Adipose tissue (tissue), 3 donors: ENCODE measurements around the gene FN1. TPM values are rescaled to one million over a fixed set of nuclear protein-coding genes. Genes with fewer than 3 reads are reported as not detected.

Source experiments
- H3K27ac ChIP-seq: one replicate; pipeline ENCODE4 v1.5.1; 2013; ENCODE audit warnings: low read depth, low read length
- WGBS, 3 donors: extraction: QIAGEN DNeasy Blood & Tissue Kit; methylation state at CpG; one replicate each; pipeline ENCODE4 v1.1.7; 2013; 5-methylcytosine and 5-hydroxymethylcytosine counted together
- polyA plus RNA-seq, 3 donors: library from polyadenylated mRNA; stranded (reverse); fragments of 200-250 nt; gene quantifications; one replicate each; pipeline ENCODE4 v1.2.3, GENCODE V29; 2013
- donor health status: healthy with polysubstance abuse.
- donor health status: Bipolar disorder and iron deficiency.
- donor health status: healthy.

The FN1 gene
- polyA plus RNA-seq, 3 donors, result 19.0 to 76.8 (median 51.9) TPM

DNA sequence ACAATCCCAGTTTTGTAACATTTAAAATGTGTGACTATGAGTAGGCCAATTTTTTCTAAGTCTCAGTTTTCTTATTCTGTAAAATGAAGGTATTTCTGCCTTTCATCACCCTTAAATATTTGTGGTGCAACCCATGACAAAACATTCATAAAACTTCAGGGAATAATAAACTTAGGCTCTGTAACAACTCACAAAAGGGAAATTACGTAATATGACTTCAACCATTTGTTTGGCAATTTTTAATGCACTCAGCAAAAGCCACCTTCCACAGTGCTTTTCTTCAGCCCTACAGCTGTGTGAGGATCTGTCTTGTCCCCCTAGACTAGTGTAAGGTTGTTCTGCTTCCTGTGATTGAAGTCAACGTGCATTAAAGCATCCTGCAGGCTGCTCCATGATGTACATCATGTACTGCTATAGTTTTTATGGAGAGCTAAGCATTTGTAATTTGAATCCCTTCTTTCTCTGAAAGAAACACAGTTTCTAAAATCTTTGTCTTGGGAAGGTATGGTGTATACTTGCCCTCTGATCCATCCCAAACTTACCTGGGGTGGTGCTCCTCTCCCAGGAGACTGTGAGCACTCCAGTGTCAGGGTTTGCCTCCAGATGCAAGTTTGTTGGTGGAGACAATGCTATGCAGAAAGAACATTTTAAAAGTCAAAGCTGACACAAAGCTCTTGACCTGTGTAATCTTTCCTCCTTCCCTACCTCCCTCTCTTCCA, 39.1 kb downstream of the FN1 start:
- no peak overlapping the region for H3K27ac ChIP-seq
- 21 to 68% (median 31%) methylated on average over 2 of the region's 2 CpGs for WGBS, 3 donors

DNA sequence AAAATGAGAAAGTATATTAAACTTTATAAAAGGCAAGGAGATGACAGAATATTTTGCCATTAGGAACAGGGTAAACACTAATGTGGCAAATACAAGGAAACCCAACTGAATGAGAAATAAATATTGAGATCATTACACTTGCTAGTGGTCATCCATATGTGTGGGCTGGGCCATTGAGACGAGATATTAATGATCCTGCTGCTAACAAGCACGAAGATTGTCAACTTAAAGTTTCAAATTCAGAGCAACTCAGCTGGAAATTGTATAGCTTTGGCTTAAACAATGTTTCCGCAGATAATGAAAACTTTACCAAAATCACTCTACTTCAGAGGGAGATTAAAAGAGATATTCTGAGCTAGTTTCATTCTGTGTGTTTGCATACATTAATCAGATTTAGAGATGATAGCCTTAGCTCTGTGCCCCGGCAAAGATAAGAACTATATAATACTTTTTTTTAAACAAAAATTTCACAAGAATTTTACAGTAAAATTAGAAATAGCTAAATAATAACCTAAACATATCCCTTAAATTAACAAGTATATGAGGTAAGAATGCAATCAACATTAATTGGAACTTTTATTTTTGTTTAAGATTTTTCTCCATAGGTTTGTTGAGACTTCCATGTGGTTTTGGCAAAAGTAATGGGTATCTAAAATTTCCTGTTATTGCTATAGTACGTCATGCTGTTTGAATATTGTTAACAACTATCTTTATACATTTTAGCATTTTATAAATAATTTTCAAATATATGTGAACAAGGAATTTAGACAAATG, 40.0 kb downstream of the FN1 start:
- H3K27ac ChIP-seq, result no peak overlapping the region
- WGBS, 3 donors, result 65 to 82% (median 75%) methylated on average over 5 of the region's 5 CpGs

DNA sequence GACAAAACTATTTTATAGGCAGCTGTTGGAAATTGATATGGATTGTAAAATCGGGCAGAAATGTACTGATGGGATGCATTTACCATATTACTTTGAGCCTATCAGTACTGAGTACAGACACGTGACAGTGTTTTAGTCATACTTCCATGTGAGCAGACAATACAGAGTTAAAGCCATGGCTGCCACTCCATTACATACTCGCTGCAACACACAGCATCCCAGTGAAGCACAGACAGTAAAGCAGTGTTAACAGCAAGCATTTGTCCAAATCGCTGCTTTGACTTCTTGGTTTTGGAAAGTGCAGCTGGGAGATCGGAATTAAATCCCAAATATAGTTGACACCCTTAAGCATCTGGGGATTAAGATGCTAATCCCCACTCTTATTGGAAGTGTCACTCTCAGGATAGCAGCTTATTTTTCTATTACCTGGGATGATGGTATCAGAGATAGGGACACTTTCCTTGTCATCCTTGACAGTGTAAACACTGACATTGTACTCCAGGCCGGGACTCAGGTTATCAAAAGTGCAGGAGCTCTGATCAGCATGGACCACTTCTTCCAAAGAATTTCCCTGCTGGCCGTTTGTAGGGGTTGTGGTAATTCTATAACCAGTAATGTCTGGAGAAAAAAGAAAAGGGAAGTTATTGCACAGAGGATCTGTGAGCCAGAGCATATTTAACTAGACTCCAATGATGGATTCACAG, 41.6 kb downstream of the FN1 start:
- 76 to 82% (median 78%) methylated on average over 7 of the region's 7 CpGs for WGBS, 3 donors
- no peak overlapping the region for H3K27ac ChIP-seq

DNA sequence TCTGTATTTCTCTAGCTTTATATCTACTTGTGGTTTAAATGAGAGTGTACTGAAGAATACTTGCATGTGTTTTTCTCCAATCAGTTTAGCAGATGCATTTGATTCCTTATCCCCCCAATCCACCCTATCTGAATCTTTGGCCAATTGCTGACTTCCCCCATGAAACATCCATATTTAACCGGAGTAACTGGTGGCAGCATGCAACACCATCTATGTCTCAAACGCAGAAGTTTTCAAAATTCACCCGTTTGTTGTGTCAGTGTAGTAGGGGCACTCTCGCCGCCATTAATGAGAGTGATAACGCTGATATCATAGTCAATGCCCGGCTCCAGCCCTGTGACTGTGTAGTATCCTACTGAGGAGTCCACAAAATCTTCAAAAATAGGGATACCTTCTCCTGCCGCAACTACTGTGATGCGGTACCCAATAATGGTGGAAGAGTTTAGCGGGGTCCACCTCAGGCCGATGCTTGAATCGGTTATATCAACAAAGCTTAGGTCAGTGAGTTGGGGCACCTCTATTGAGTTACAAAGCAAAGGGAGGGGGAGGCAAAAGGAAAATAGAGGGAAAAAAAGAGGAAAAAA, 43.1 kb downstream of the FN1 start:
- no peak overlapping the region for H3K27ac ChIP-seq
- WGBS, 3 donors, result 93 to 96% (median 94%) methylated on average over 12 of the region's 12 CpGs

DNA sequence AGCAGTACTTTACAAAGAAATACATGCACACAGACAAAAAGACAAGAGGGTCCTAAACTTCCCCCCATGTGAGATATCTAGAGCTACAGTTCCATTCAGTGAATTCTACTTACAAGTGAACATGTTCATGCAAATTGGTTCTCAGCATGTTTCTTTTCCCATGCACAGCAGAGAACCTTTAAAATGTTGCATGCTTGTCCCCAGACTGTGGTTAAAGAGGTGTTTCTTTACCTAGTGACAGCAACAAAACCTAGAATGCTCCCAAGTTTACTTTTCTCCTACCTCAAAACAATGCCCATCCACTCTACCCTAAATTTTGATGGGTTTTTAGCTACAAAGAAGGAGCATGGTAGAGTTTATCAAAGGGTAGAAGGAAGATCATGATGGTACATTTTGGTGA, 43.7 kb downstream of the FN1 start:
- H3K27ac ChIP-seq, result no peak overlapping the region

DNA sequence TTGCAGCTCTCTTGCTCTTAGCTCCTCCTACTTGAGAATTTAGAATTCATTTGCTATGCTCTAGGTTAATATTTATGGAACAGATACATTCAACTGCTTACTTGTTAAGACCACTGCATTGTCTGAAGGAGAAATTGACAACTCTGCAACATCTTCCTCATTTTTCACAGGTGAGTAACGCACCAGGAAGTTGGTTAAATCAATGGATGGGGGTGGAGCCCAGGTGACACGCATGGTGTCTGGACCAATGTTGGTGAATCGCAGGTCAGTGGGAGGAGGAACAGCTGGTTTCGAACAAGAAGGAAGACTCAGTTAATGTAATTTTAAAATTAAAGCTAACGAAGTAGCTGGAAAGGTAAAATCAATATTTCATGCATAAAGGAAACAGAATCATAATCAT, 44.3 kb downstream of the FN1 start:
- 88 to 93% (median 90%) methylated on average over 5 of the region's 5 CpGs for whole genome bisulfite sequencing, 3 donors
- H3K27ac ChIP-seq, result no peak overlapping the region

DNA sequence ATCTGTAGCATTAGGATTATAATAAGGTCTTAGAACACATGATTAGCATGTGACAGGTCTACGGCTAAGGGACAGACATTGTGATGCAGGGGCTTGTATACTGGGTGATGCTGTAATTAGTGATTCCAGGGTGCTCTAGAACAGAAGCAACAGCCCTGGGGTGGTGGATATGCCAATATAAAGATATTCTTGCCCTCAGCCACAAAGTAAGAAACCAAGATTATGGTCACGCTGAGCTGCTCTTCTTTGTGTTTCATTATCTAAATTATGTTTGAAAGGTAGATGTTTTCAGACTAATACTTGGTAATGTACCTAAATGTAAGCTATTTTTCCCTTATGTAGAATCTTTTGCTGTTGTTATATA, 45.3 kb downstream of the FN1 start:
- WGBS, 3 donors, result 92 to 97% (median 96%) methylated on average over 2 of the region's 2 CpGs
- H3K27ac ChIP-seq, result no peak overlapping the region

DNA sequence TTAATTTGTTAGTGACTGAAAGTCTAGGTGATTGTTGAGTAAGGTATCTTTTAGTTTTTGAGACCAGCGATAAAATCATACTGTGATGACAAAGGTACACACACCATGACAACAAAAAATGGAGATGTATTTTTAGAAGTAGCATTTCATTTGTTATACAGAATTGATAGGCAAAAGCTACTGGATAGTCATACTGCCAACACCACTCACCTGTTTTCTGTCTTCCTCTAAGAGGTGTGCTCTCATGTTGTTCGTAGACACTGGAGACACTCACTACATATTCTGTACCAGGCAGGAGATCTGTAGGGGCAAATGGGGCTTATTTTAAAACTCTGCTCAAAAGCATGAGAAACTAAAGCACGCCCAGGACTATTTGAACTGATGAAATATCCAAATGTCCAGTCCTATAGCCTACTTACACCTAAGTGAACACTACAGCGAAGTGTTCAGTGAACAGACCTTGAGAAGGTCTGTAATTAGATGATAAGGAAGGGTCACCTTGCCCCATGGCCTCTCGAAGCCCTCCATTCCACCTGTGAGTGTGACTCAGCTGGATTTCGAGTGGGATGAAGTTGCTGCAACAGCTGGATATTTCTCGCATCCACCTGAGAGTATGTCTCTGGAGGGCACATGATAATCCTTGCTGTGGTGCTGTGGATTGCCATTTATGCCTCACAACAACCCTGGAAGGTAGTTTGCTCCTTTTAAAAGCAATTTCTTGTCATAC, 47.7 kb downstream of the FN1 start:
- H3K27ac ChIP-seq, result no peak overlapping the region
- WGBS, 3 donors, result 72 to 95% (median 92%) methylated on average over 7 of the region's 7 CpGs

DNA sequence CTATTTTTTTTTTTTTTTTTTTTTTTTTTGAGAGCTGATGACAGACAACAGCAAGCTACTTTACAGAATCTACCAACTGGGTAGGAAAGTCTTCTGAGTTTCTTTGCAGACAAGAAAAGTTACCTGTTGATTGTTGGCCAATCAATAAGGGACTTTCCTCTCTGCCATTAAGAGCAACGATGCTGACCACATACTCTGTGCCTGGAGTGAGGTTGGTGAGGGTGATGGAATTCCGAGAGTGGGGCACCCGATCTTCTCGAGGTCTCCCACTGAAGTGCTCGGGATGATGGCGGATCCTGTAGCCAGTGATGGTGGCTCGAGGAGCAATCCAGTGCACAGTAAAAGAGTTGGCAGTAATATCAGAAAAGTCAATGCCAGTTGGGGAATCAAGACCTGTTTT, 49.3 kb downstream of the FN1 start:
- 92 to 98% (median 97%) methylated on average over 7 of the region's 7 CpGs for WGBS, 3 donors
- H3K27ac ChIP-seq, result no peak overlapping the region

DNA sequence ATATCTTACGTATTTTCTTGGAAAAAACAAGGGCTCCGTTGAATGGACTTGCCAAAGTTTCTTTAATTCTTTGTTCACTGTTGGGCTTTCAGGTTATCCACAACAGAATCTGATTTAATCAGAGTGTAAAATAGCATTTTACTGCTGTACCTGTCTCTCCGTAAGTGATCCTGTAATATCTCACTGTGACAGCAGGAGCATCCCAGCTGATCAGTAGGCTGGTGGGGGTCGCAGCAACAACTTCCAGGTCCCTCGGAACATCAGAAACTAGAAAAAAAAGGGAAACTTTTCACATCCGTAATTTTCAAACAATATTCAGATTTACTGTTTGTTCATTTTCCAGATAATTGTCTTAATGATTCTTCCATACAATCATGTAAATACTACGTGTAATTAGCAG, 51.2 kb downstream of the FN1 start:
- 80 to 87% (median 80%) methylated on average over 7 of the region's 7 CpGs for WGBS, 3 donors
- H3K27ac ChIP-seq, result no peak overlapping the region

DNA sequence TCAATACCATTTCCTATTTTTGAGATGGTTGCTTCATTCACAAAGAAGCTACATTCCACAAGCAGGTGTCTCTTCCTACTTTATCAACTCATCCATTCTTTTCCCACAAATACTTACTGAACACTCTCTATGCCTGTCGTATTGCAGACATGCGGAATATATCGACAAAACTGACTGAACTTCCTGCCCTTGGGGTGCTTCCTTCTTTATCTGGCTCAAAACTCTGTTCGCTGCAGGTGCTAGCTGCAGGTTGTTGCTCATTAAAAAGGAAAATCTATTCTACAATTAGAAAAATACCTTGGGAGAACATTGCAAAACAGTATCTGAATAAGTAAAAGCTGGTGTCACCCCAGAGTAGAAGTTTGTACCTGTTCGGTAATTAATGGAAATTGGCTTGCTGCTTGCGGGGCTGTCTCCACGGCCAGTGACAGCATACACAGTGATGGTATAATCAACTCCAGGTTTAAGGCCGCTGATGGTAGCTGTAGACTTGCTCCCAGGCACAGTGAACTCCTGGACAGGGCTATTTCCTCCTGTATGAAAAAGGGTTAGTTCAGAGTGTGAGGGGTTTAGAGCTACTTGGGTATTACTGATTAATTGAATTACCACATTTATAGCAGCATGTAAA, 52.1 kb downstream of the FN1 start:
- no peak overlapping the region for H3K27ac ChIP-seq
- 95 to 96% (median 95%) methylated on average over 8 of the region's 8 CpGs for WGBS, 3 donors

DNA sequence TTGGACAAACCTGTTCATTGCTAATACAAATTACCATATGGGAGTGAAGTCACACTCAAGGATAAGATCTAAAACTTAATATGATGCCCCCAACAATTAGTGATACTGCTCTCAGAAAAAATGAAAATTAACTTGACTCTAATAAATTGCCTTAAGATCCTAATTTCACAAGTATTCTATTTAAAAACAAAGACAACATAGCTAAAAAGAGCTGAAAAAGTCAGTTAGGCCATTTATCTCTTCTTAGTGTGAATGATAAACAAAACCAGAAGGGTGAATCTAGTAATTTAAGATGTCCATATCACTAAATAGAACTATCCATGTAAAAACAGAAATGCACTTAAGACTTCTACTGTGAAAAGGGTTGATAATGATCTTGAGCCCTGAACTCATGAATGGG, 53.4 kb downstream of the FN1 start:
- H3K27ac ChIP-seq, result no peak overlapping the region

DNA sequence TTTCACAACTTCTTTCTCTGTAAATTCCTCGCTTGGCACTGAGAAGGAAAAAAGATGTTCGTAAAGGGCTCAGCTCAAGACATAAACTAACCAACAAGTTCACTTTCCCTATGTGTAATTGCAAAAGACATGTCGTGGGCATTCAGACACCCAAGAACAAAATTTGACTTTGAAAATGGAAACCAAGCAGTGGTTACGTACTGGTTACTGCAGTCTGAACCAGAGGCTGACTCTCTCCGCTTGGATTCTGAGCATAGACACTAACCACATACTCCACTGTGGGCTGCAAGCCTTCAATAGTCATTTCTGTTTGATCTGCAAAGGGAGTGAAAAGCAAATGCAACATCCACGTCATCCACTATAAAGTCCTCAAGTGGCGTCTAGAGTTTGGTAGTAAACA, 53.9 kb downstream of the FN1 start:
- 91 to 96% (median 95%) methylated on average over 7 of the region's 7 CpGs for WGBS, 3 donors
- no peak overlapping the region for H3K27ac ChIP-seq

DNA sequence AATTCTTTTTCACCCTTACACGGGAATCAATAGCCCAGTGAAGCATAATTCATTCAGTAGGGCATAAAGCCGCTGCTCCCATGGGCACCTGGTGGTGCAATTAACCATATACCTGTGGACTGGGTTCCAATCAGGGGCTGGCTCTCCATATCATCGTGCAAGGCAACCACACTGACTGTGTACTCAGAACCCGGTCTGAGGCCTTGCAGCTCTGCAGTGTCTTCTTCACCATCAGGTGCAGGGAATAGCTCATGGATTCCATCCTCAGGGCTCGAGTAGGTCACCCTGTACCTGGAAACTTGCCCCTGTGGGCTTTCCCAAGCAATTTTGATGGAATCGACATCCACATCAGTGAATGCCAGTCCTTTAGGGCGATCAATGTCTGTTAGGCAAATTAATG, 55.2 kb downstream of the FN1 start:
- WGBS, 3 donors, result 91 to 93% (median 92%) methylated on average over 7 of the region's 7 CpGs
- no peak overlapping the region for H3K27ac ChIP-seq

DNA sequence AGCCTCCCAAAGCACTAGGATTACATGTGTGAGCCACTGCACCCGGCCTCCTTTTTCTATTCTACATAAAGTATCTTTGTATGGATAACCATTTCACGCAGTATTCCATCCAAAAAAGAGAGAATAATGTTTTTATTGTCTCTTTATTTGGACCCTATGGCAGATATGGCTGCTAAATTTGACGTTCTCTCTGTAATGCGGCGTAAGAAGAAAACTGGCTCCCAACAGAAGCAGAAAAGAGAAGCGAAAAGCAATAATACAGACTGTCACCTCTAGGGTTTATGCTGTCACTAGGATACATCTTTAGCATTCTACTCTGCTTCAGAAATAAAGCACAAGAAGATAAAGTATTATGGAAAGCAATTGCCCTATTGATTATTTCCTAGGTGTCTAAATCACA, 55.9 kb downstream of the FN1 start:
- H3K27ac ChIP-seq, result no peak overlapping the region
- 94 to 98% (median 96%) methylated on average over 6 of the region's 6 CpGs for WGBS, 3 donors

DNA sequence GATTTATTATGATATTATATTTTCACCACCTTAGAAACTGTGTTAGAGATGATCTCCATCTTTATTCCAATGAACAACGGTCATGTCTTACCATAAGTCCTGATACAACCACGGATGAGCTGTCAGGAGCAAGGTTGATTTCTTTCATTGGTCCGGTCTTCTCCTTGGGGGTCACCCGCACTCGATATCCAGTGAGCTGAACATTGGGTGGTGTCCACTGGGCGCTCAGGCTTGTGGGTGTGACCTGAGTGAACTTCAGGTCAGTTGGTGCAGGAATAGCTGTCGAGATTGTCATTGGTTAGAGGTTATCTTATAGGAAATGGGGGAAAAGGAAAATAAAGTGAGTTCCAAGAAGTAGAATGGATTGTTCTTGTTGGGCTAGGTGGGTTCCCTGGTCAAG, 56.8 kb downstream of the FN1 start:
- 88 to 95% (median 90%) methylated on average over 7 of the region's 7 CpGs for WGBS, 3 donors
- no peak overlapping the region for H3K27ac ChIP-seq

DNA sequence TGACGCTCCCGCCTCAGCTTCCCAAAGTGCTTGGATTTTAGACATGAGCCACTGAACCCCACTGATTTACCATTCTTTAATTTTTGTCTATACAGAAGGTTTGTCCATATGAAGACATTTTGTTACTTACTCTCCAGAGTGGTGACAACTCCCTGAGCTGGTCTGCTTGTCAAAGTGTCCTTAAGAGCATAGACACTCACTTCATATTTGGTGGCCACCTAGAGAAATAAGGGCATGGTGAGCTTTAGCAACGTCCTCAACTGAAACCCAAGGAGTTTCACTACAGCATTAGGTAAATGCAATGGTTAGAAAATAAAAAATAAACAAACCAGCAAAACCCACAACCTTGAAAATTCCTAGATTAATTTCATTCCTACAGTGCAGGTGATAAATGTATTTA, 57.8 kb downstream of the FN1 start:
- no peak overlapping the region for H3K27ac ChIP-seq
- 94 to 96% (median 95%) methylated on average over 3 of the region's 3 CpGs for whole genome bisulfite sequencing, 3 donors

DNA sequence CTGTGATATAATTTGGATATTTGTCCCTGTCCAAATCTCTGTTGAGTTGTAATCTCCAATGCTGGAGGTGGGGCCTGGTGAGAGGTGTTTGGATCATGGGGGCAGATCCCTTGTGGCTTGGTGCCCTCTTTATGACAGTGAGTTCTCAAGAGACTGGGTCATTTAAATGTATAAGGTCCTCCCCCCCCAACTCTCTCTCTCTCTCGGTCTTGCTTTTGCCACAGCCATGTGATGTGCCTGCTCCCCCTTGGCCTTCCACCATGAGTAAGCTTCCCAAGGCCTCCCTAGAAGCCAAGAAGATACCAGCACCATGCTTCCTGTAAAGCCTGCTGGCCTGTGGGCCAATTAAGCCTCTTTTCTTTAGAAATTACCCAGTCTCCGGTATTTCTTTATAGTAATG, 58.6 kb downstream of the FN1 start:
- H3K27ac ChIP-seq, result no peak overlapping the region
- WGBS, 3 donors, result 94 to 98% (median 96%) methylated on average over 2 of the region's 2 CpGs
